Motor neuron (in vitro differentiated cells): Measurements from ENCODE around the gene SLC6A13. TPM values are rescaled to one million over a fixed set of nuclear protein-coding genes. Genes with fewer than 3 reads are reported as not detected.

Source experiments
- ATAC-seq, 8 experiments: fragments of 200-7000 bp; cut with Tn5 transposase; replicated peaks in 6 of 8; 2 replicates each; pipeline ENCODE4 v1.8.0; 2021; ENCODE audit warnings: mild to moderate bottlenecking in 8 of 8, moderate library complexity in 8 of 8
- H3K27ac ChIP-seq, 2 donors: fragments of 250-450 bp; sonication (Bioruptor Pico); 2 replicates each; pipeline ENCODE4 v1.9.0; 2021; ENCODE audit warnings: antibody characterized with exemption in 2 of 2, mild to moderate bottlenecking in 2 of 2, moderate library complexity in 1 of 2
- H3K4me1 ChIP-seq, 2 donors: fragments of 250-450 bp; sonication (Bioruptor Pico); replicated peaks in 1 of 2; 2 replicates each; pipeline ENCODE4 v1.6.1; 2021; ENCODE audit warnings: antibody characterized with exemption in 2 of 2, mild to moderate bottlenecking in 2 of 2, moderate library complexity in 1 of 2
- H3K4me3 ChIP-seq, 5 donors: fragments of 250-450 bp; sonication (Bioruptor Pico); 2 replicates each; pipeline ENCODE4 v1.9.0; 2021; ENCODE audit warnings: antibody characterized with exemption in 5 of 5, mild to moderate bottlenecking in 5 of 5, moderate library complexity in 4 of 5
- WGBS, 10 experiments: fragments of 450-650 bp; shearing (Covaris generic); methylation state at CpG; one replicate each; pipeline ENCODE4 v1.0.0; 2022; 5-methylcytosine and 5-hydroxymethylcytosine counted together
- in situ Hi-C, 9 experiments: fragments of 400-800 bp; cut with MboI; loops; one replicate each; pipeline ENCODE4 v1.15.0; 2021; ENCODE audit warnings: low sequenced_read_pairs in 9 of 9, low pct_unique_long_range_greater_than_20kb in 2 of 9; ENCODE audit not compliant: unreplicated experiment in 9 of 9
- total RNA-seq, 8 experiments: library from RNA; unstranded; fragments of 300-600 nt; gene quantifications; 2 replicates each; pipeline versions ENCODE4 v1.2.3 to v1.2.4, GENCODE V29; 2022

SLC6A13 gene
- total RNA-seq, 8 experiments from 2014 or later = 0.38 to 34.6 (median 0.93) TPM

GRCh38 chr12:207804-208203 is 54.8 kb downstream of the SLC6A13 start:
- WGBS, 10 experiments = 56 to 94% (median 75%) methylated on average over 3 to 9 of the region's 10 CpGs; no CpG with 5 or more reads in 5 of the 10 experiments
- Histone ChIP-seq H3K4me1 (peaks cover 4 to 5% of the 10 kb centered on the region in 2 donors), H3K4me3 (no peak overlapping the region), H3K27ac (no peak overlapping the region)
- no peak for ATAC-seq
- in situ Hi-C loops = no loop called here

DNA sequence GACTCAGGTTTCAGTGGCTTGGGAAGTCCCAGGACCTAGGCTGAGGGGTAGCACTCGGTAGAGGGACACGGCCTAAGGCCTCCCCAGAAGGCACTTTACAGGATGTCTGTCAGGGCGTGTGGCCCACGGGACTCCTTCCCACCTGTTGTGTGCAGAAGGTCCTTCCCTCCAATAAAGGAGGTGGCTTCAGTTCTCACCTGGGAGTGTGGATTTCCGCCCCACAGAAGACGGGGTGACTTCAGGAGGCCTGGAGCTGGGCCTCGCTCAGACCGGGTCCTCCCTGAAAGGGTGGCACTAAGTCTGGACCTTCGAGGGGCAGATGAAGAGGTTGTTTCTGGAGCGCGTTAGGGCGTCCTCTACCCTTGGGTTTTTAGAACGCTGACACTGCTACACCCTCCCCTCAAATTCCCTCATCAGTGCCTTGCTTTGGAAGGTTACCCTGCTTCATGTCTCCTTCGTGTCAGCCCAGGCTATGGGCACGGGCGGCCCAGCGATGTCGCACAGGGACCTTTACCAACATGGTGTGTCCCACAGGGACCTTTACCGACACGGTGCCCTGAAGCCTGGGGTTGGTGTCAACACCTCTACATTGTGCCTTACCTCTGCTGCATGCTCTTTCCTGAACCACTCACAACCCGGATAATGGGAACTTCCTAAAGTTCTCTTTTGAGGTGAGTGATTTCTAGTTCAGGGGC is 55.7 kb downstream of the SLC6A13 start:
- 50 to 100% (median 88%) methylated on average over 1 to 14 of the region's 21 CpGs; no CpG with 5 or more reads in 2 of the 10 experiments for WGBS, 10 experiments
- no peak overlapping the region for H3K4me3 ChIP-seq
- peaks cover 4 to 5% of the 10 kb centered on the region in 2 donors for H3K4me1 ChIP-seq
- no peak overlapping the region for H3K27ac ChIP-seq
- ATAC-seq = no peak
- in situ Hi-C loops = no loop called here

DNA sequence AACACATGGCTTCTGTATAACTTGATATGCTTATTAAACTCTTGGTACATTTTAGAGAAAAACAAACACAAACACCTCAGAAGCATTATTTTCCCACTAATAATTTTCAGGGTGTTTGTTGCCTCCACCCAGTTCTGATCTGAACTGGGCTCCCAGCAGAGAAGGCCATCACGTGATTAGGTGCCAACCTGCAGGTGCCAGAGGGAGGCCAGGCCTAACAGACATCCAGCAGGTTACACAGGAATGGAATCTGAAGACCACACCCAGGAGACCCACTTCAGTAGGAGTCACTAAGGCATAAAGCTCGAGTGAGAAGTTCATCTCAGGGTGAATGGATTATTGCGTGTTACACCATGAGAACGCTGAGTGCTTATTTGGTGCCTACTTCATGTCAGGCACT is 57.6 kb downstream of the SLC6A13 start:
- ATAC-seq = no peak
- Histone ChIP-seq H3K27ac (no peak overlapping the region), H3K4me3 (no peak overlapping the region)

GRCh38 chr12:204261-204678 is 58.4 kb downstream of the SLC6A13 start:
- Histone ChIP-seq H3K27ac (no peak overlapping the region), H3K4me3 (peak overlapping the region in 3 of 5 donors; percentile 27 to 38 (median 32)), H3K4me1 (peaks cover 9 to 12% of the 10 kb centered on the region in 2 donors)
- in situ Hi-C loops = no loop called here
- 0 to 100% (median 60%) methylated on average over 1 to 3 of the region's 11 CpGs; no CpG with 5 or more reads in 7 of the 10 experiments for WGBS, 10 experiments
- no peak for ATAC-seq

More for the DNA sequence above, 57.6 kb downstream of the SLC6A13 start:
- peaks cover 4 to 5% of the 10 kb centered on the region in 2 donors for H3K4me1 ChIP-seq
- in situ Hi-C loops = no loop called here
- WGBS, 10 experiments = 60 to 100% (median 83%) methylated on average over 1 to 4 of the region's 4 CpGs; no CpG with 5 or more reads in 2 of the 10 experiments

- in situ Hi-C loops = no loop called here
- WGBS, 10 experiments = 0 to 7% methylated on average over 10 of the region's 84 CpGs; no CpG with 5 or more reads in 8 of the 10 experiments
Observed at GRCh38 chr12:203462-204260, 59.0 kb downstream of the SLC6A13 start.

GRCh38 chr12:203074-203461 is 59.6 kb downstream of the SLC6A13 start:
- in situ Hi-C loops = no loop called here
- WGBS, 10 experiments = 33 to 100% (median 69%) methylated on average over 1 to 10 of the region's 16 CpGs; no CpG with 5 or more reads in 2 of the 10 experiments
- Histone ChIP-seq H3K4me1 (peaks cover 11 to 12% of the 10 kb centered on the region in 2 donors), H3K27ac (no peak overlapping the region), H3K4me3 (peak overlapping the region in 4 of 5 donors; percentile 27 to 40 (median 35))
- no peak for ATAC-seq

More at GRCh38 chr12:203462-204260, 59.0 kb downstream of the SLC6A13 start:
- Histone ChIP-seq H3K4me3 (peak overlapping the region; percentile 27 to 40 (median 32)), H3K4me1 (peaks cover 11 to 12% of the 10 kb centered on the region in 2 donors), H3K27ac (no peak overlapping the region)
- peak; percentile 3 to 76 (median 68) for ATAC-seq

GRCh38 chr12:202081-202731 is 60.4 kb downstream of the SLC6A13 start:
- Histone ChIP-seq H3K4me1 (peaks cover 11 to 12% of the 10 kb centered on the region in 2 donors), H3K4me3 (no peak overlapping the region), H3K27ac (no peak overlapping the region)
- WGBS, 10 experiments = 29 to 62% (median 46%) methylated on average over 1 to 11 of the region's 15 CpGs; no CpG with 5 or more reads in 3 of the 10 experiments
- ATAC-seq = no peak
- in situ Hi-C loops = no loop called here

GRCh38 chr12:201361-201760 is 61.3 kb downstream of the SLC6A13 start:
- 33 to 94% (median 80%) methylated on average over 1 to 7 of the region's 8 CpGs; no CpG with 5 or more reads in 5 of the 10 experiments for WGBS, 10 experiments
- in situ Hi-C loops = no loop called here
- no peak overlapping the region for H3K4me3 ChIP-seq
- ATAC-seq = no peak
- H3K4me1 ChIP-seq = peaks cover 11 to 12% of the 10 kb centered on the region in 2 donors
- H3K27ac ChIP-seq = no peak overlapping the region

DNA sequence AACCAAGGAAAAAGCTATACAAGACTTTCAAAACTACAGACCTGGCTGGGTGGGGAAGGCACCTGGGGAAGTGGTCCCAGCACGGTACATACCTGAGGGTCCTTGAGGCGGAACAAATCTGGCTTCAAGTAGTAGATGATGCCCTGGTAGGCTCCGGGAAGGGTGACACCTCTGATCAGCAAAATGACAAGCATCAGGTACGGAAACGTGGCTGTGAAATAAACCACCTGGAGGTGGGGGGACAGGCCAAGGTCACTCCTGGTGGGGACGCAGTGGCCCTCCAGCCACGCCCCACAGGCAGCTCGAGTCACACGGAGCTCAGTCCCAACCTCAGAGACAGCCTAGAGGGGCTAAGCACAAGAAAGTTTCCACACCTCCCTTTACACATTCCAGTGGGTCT is 63.9 kb downstream of the SLC6A13 start:
- in situ Hi-C loops = no loop called here
- peaks cover 10 to 14% of the 10 kb centered on the region in 2 donors for H3K4me1 ChIP-seq
- ATAC-seq = no peak
- no peak overlapping the region for H3K4me3 ChIP-seq
- H3K27ac ChIP-seq = no peak overlapping the region
- WGBS, 10 experiments = 22 to 100% (median 71%) methylated on average over 1 to 3 of the region's 9 CpGs; no CpG with 5 or more reads in 5 of the 10 experiments

DNA sequence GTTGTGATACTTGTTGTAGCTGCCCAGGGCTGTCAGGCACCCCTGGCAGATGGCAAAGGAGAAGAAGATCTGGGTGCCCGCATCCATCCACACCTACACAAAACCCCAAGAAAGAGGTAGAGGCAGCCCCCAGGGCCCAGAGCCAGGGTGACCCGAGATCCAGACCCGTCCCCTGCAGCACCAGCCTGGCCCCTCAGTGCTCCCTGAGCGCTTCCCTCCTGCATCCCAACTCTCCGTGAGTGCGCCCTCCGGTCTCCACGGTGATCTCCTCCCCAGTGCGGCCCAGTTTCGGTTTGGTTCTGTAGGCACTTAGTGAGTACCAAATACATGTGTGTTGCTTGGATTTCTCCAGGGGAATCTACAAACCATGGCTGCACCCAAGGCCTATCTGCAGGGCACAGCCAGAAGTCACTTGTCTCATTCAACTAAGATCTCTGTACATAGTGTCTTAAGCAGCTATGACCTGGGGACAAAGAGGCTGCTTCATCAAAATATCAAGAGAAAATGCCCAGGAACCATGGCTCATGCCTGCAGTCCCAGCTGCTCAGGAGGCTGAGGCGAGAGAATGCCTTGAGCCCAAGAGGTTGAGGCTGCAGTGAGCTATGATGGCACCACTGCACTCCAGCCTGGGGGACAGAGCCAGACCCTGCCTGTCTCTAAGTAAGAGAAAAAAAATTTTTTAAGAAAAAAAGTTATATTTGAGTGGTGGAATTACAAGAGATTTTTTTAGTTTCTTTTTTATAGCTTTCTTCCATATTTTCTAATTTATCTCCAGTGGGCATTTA is 64.5 kb downstream of the SLC6A13 start:
- ATAC-seq = no peak
- H3K27ac ChIP-seq = no peak overlapping the region
- H3K4me3 ChIP-seq = no peak overlapping the region
- H3K4me1 ChIP-seq = peaks cover 15 to 20% of the 10 kb centered on the region in 2 donors
- in situ Hi-C loops = no loop called here
- 63 to 100% (median 89%) methylated on average over 1 to 7 of the region's 11 CpGs; no CpG with 5 or more reads in 5 of the 10 experiments for WGBS, 10 experiments

DNA sequence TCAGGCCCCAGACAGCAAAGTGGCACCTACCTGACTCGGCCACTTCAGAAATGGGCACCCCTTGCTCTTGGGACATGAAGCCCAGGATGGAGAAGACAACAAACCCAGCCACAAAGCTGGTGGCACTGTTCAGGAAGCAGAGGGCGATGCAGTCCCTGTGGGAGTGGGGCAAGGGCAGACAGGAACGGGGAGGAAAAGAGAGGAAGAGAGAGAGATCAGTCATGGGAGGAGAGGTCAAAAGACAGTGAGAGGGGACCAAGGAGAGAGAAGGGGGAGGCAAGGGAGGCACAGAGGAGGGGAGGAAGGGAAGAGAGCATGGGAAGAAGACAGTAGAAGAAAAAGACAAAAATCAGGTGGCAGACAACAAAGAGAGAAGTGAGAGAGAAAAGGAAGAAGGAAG is 65.3 kb downstream of the SLC6A13 start:
- H3K27ac ChIP-seq = no peak overlapping the region
- no peak for ATAC-seq
- no peak overlapping the region for H3K4me3 ChIP-seq
- in situ Hi-C loops = no loop called here
- 38 to 90% (median 71%) methylated on average over 2 to 3 of the region's 3 CpGs; no CpG with 5 or more reads in 2 of the 10 experiments for WGBS, 10 experiments
- peaks cover 22 to 24% of the 10 kb centered on the region in 2 donors for H3K4me1 ChIP-seq

DNA sequence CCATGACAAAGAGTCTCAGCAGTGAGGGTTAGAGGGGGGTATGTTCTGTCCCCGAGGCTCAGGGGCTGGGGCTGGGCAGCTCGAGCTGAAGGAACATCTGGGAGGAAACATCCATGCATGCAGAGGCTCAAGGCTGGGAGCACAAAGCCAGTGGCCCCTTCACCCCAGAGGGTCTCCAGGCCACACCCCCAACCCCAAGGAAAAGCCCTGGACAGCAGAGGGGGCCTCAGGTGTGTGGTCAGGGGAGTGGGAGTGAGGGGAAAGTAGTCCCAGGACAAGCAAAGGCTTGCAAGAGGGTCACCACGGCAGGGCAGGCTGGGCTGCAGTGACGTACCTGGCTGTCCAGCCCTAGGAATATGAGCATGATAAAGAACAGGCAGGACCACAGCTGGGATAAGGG is 66.2 kb downstream of the SLC6A13 start:
- in situ Hi-C loops = no loop called here
- no peak overlapping the region for H3K27ac ChIP-seq
- H3K4me3 ChIP-seq = no peak overlapping the region
- 80% methylated on average over 1 to 2 of the region's 4 CpGs; no CpG with 5 or more reads in 8 of the 10 experiments for WGBS, 10 experiments
- ATAC-seq = no peak
- peaks cover 22 to 24% of the 10 kb centered on the region in 2 donors for H3K4me1 ChIP-seq
